ENCODE measurements around the gene IL1RL1. TPM values are rescaled to one million over a fixed set of nuclear protein-coding genes. Genes with fewer than 3 reads are reported as not detected.

Gene IL1RL1
- total RNA-seq (0.89 TPM), polyA plus RNA-seq (not detected)

GRCh38 chr2:102310964-102311640 is at the start of gene IL1RL1:
Gene IL1RL1 (plus strand): TSS chr2:102311563. CDS start chr2:102338265, 26,702 bp downstream.
- DNase-seq (no peak), ATAC-seq (ENCODE audit: low read depth in 2 of 2) (no peak)
- Histone ChIP-seq H3K9me3 (ENCODE audit: control insufficient read depth in 2 of 2, low read length in 2 of 2) (no peaks in the 10 kb centered on the region), H3K36me3 (ENCODE audit: control insufficient read depth, insufficient read depth, low read length) (no peaks in the 10 kb centered on the region), H3K4me1 (ENCODE audit: control insufficient read depth, insufficient read depth, low read length, poor library complexity, severe bottlenecking) (no peaks in the 10 kb centered on the region), H3K27ac (ENCODE audit: insufficient read depth, low read length, poor library complexity, severe bottlenecking) (no peak within 1 kb of the TSS), H3K4me3 (ENCODE audit: low read depth, low read length) (no peak within 1 kb of the TSS), H3K27me3 (ENCODE audit: control insufficient read depth, insufficient read depth, low read length) (no peaks in the 10 kb centered on the region)
- Mint-ChIP-seq H3K36me3 (no peaks in the 10 kb centered on the region), H3K9me3 (no peaks in the 10 kb centered on the region), H3K4me1 (no peaks in the 10 kb centered on the region), H3K4me3 (no peak within 1 kb of the TSS), H3K27me3 (no peaks in the 10 kb centered on the region), H3K27ac (no peak within 1 kb of the TSS)

DNA sequence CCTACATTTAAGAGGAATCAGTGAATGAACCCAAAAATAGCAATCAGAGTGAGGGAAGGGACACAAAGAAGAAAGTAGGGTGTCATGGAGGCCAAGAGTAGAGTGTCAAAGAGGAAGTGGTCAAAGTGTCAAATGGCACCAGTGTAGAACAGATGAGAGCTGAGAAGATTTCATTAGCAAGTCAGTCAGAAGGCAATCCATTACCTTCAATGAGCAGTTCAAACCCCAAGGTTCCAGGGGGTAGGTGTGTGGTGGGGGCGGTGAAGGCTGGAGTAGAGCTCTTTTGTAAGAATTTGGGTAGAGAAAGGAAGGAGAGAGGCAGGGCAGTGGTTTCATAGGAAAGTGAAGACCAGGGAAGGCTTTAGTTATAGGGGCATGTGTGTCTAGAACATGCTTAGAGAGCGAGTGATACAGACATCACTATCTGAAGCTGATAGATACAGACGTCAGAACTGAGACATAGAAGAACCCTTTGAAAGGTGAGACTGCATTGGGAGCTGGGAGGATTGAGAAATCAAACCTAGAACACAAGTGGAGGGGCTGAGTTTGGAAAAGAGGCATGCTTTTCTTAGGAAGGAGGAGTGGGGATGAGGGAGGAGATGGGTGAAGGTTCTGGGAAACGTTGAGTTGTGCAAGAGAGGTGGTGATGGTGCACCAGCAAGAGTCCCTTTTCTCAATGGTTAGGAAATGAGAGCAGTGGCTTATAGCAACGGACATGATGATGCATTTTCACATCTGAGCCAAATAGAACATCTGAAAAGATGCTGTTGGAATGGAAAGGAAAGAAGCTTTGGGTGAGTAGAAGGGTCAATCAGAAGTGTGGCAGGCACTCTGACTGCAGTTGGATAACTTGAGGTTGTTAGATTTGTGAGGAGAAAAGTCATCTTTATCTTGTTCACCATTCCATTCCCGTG is 48.9 kb upstream of the IL1RL1 start:
- no peak overlapping the region for H3K4me3 ChIP-seq (ENCODE audit: low read depth, low read length)
- Mint-ChIP-seq H3K4me1 (peaks cover 9 to 19% (median 14%) of the 10 kb centered on the region in 4 donors), H3K36me3 (no peaks in the 10 kb centered on the region), H3K27ac (no peak overlapping the region), H3K4me3 (no peak overlapping the region), H3K27me3 (no peaks in the 10 kb centered on the region), H3K9me3 (peaks cover 0 to 1% (median 0%) of the 10 kb centered on the region in 7 donors)
- no peak overlapping the region for H3K27ac ChIP-seq (ENCODE audit: insufficient read depth, low read length, poor library complexity, severe bottlenecking)
- ATAC-seq (ENCODE audit: low read depth in 2 of 2), result no peak
- H3K4me1 ChIP-seq (ENCODE audit: control insufficient read depth, insufficient read depth, low read length, poor library complexity, severe bottlenecking), result peaks cover 12% of the 10 kb centered on the region
- no peaks in the 10 kb centered on the region for H3K9me3 ChIP-seq (ENCODE audit: control insufficient read depth in 2 of 2, low read length in 2 of 2)
- no peaks in the 10 kb centered on the region for H3K27me3 ChIP-seq (ENCODE audit: control insufficient read depth, insufficient read depth, low read length)
- DNase-seq, result no peak
- no peaks in the 10 kb centered on the region for H3K36me3 ChIP-seq (ENCODE audit: control insufficient read depth, insufficient read depth, low read length)

DNA sequence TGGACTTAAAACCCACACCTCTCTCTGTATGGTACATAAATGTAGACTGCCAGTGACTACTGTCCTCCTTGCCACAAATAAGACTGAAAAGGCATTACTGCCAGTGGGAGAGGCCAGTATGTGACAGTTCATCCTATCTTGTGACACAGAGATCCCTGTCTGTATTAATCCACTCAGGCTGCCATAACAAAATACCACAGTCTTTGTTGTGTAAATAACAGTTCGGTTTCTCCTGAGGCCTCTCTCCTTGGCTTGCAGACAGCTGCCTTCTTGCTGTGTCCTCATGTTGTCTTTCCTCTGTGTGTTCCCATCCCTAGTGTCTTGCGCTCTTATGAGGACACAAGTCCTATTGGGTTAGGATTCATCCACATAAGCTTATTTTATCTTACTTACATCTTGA is 46.4 kb upstream of the IL1RL1 start:
- no peaks in the 10 kb centered on the region for H3K9me3 ChIP-seq (ENCODE audit: control insufficient read depth in 2 of 2, low read length in 2 of 2)
- H3K4me1 ChIP-seq (ENCODE audit: control insufficient read depth, insufficient read depth, low read length, poor library complexity, severe bottlenecking), result no peaks in the 10 kb centered on the region
- H3K27ac ChIP-seq (ENCODE audit: insufficient read depth, low read length, poor library complexity, severe bottlenecking), result no peak overlapping the region
- no peak for DNase-seq
- Mint-ChIP-seq H3K4me3 (no peak overlapping the region), H3K9me3 (peaks cover 0 to 1% (median 0%) of the 10 kb centered on the region in 7 donors), H3K36me3 (no peaks in the 10 kb centered on the region), H3K27me3 (no peaks in the 10 kb centered on the region), H3K27ac (no peak overlapping the region), H3K4me1 (no peaks in the 10 kb centered on the region)
- ATAC-seq (ENCODE audit: low read depth in 2 of 2), result no peak
- no peaks in the 10 kb centered on the region for H3K36me3 ChIP-seq (ENCODE audit: control insufficient read depth, insufficient read depth, low read length)
- no peaks in the 10 kb centered on the region for H3K27me3 ChIP-seq (ENCODE audit: control insufficient read depth, insufficient read depth, low read length)
- H3K4me3 ChIP-seq (ENCODE audit: low read depth, low read length), result no peak overlapping the region

GRCh38 chr2:102266204-102266603 is 45.2 kb upstream of the IL1RL1 start:
- no peaks in the 10 kb centered on the region for H3K4me1 ChIP-seq (ENCODE audit: control insufficient read depth, insufficient read depth, low read length, poor library complexity, severe bottlenecking)
- Mint-ChIP-seq H3K9me3 (peaks cover 0 to 1% (median 0%) of the 10 kb centered on the region in 7 donors), H3K36me3 (peaks cover 4% of the 10 kb centered on the region), H3K27ac (no peak overlapping the region), H3K27me3 (no peaks in the 10 kb centered on the region), H3K4me3 (no peak overlapping the region), H3K4me1 (no peaks in the 10 kb centered on the region)
- ATAC-seq (ENCODE audit: low read depth in 2 of 2) (no peak), DNase-seq (no peak)
- H3K36me3 ChIP-seq (ENCODE audit: control insufficient read depth, insufficient read depth, low read length), result no peaks in the 10 kb centered on the region
- H3K9me3 ChIP-seq (ENCODE audit: control insufficient read depth in 2 of 2, low read length in 2 of 2), result no peaks in the 10 kb centered on the region
- H3K27ac ChIP-seq (ENCODE audit: insufficient read depth, low read length, poor library complexity, severe bottlenecking), result no peak overlapping the region
- H3K27me3 ChIP-seq (ENCODE audit: control insufficient read depth, insufficient read depth, low read length), result no peaks in the 10 kb centered on the region
- H3K4me3 ChIP-seq (ENCODE audit: low read depth, low read length), result no peak overlapping the region

DNA sequence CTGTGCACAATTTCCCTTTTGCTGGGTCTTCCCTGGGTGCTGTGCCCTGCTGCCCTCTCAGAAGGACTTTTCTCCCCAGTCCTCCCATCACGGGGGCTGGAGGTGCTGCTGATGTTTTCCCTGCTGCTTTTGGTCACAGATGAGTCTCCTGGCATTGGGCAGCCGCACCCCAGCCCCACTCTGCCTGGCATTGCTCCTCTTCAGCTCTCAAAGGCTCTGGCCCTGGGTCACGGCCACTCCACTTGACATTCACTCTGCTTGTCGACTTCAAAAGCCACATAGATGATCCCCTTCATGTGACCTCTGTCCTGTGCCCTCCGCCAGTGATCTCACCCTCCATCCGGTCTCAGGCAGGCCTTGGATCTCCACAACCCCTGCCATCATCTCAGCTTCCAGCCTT is 43.6 kb upstream of the IL1RL1 start:
- Mint-ChIP-seq H3K36me3 (peaks cover 4% of the 10 kb centered on the region), H3K4me1 (peaks cover 5 to 10% (median 8%) of the 10 kb centered on the region in 4 donors), H3K4me3 (no peak overlapping the region), H3K9me3 (peaks cover 0 to 1% (median 0%) of the 10 kb centered on the region in 7 donors), H3K27me3 (no peaks in the 10 kb centered on the region), H3K27ac (no peak overlapping the region)
- Histone ChIP-seq H3K4me3 (ENCODE audit: low read depth, low read length) (no peak overlapping the region), H3K27ac (ENCODE audit: insufficient read depth, low read length, poor library complexity, severe bottlenecking) (no peak overlapping the region), H3K27me3 (ENCODE audit: control insufficient read depth, insufficient read depth, low read length) (no peaks in the 10 kb centered on the region), H3K36me3 (ENCODE audit: control insufficient read depth, insufficient read depth, low read length) (no peaks in the 10 kb centered on the region), H3K4me1 (ENCODE audit: control insufficient read depth, insufficient read depth, low read length, poor library complexity, severe bottlenecking) (peaks cover 7% of the 10 kb centered on the region), H3K9me3 (ENCODE audit: control insufficient read depth in 2 of 2, low read length in 2 of 2) (no peaks in the 10 kb centered on the region)
- DNase-seq, result no peak
- no peak for ATAC-seq (ENCODE audit: low read depth in 2 of 2)

GRCh38 chr2:102268510-102269199 is 42.7 kb upstream of the IL1RL1 start:
- ATAC-seq (ENCODE audit: low read depth in 2 of 2), result no peak

GRCh38 chr2:102269200-102269524 is 42.2 kb upstream of the IL1RL1 start:
- Mint-ChIP-seq H3K27ac (no peak overlapping the region), H3K4me3 (no peak overlapping the region), H3K9me3 (no peaks in the 10 kb centered on the region), H3K36me3 (peaks cover 4% of the 10 kb centered on the region), H3K4me1 (peaks cover 5 to 10% (median 8%) of the 10 kb centered on the region in 4 donors), H3K27me3 (no peaks in the 10 kb centered on the region)
- Histone ChIP-seq H3K4me3 (ENCODE audit: low read depth, low read length) (no peak overlapping the region), H3K27ac (ENCODE audit: insufficient read depth, low read length, poor library complexity, severe bottlenecking) (no peak overlapping the region), H3K4me1 (ENCODE audit: control insufficient read depth, insufficient read depth, low read length, poor library complexity, severe bottlenecking) (peaks cover 7% of the 10 kb centered on the region), H3K9me3 (ENCODE audit: control insufficient read depth in 2 of 2, low read length in 2 of 2) (no peaks in the 10 kb centered on the region), H3K27me3 (ENCODE audit: control insufficient read depth, insufficient read depth, low read length) (no peaks in the 10 kb centered on the region), H3K36me3 (ENCODE audit: control insufficient read depth, insufficient read depth, low read length) (no peaks in the 10 kb centered on the region)
- no peak for ATAC-seq (ENCODE audit: low read depth in 2 of 2)
- DNase-seq, result no peak

More at GRCh38 chr2:102268510-102269199, 42.7 kb upstream of the IL1RL1 start:
- Histone ChIP-seq H3K27me3 (ENCODE audit: control insufficient read depth, insufficient read depth, low read length) (no peaks in the 10 kb centered on the region), H3K4me3 (ENCODE audit: low read depth, low read length) (no peak overlapping the region), H3K36me3 (ENCODE audit: control insufficient read depth, insufficient read depth, low read length) (no peaks in the 10 kb centered on the region), H3K4me1 (ENCODE audit: control insufficient read depth, insufficient read depth, low read length, poor library complexity, severe bottlenecking) (peaks cover 7% of the 10 kb centered on the region), H3K27ac (ENCODE audit: insufficient read depth, low read length, poor library complexity, severe bottlenecking) (no peak overlapping the region), H3K9me3 (ENCODE audit: control insufficient read depth in 2 of 2, low read length in 2 of 2) (no peaks in the 10 kb centered on the region)
- DNase-seq, result no peak
- H3K27ac Mint-ChIP-seq, result no peak overlapping the region
- peaks cover 0 to under 1% (median 0%) of the 10 kb centered on the region in 7 donors for H3K9me3 Mint-ChIP-seq
- peaks cover 4% of the 10 kb centered on the region for H3K36me3 Mint-ChIP-seq
- no peaks in the 10 kb centered on the region for H3K27me3 Mint-ChIP-seq
- no peak overlapping the region for H3K4me3 Mint-ChIP-seq
- peaks cover 5 to 10% (median 8%) of the 10 kb centered on the region in 4 donors for H3K4me1 Mint-ChIP-seq
